PC-9 (cell line): ENCODE results near the gene NT5DC4.

Experiments
- CTCF ChIP-seq: fragments of 200-600 bp; sonication (generic); conservative IDR thresholded peaks from 2 replicates; pipeline ENCODE4 v1.6.1; 2017; ENCODE audit warnings: mixed run types, antibody characterized with exemption, mild to moderate bottlenecking, moderate library complexity
- EZH2 ChIP-seq: fragments of 200-600 bp; sonication (generic); IDR thresholded peaks from 2 replicates; pipeline ENCODE4 v1.8.0; 2017; ENCODE audit warnings: antibody characterized with exemption, low read depth

- TF ChIP-seq CTCF (no peak), EZH2 (no peak)
Observed at GRCh38 chr2:112673008-112673407, 47.8 kb upstream of the NT5DC4 start.
